ENCODE data around the gene INTS11.

DNA sequence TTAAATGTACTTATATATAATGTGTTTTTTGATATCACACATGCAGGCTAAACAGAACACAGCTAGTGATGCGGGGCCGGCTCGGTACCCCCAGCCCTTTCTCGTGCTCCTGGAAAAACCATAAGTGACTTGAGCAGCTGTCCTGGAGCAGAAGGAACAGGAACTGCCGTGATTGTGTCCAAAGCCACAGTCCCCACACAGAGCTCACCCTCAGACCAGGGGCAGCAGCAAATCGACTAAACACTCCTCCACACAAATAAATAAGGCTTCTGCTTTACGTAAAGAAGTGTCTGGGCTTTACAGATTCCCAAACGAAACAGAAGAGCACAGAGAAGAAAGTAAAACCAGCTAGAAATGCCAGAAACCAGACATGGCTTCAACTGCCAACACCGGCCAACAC, 60.4 kb downstream of the INTS11 start:
- TF ChIP-seq EP400 (IDR thresholded peaks at IDR 0.05) (no peak), MEF2A (IDR thresholded peaks at IDR 0.05; ENCODE audit: control insufficient read depth, low read depth, low read length) (no peak), KDM1A (IDR thresholded peaks at IDR 0.05) (no peak), TRIM28 (IDR thresholded peaks at IDR 0.05) (no peak), PML (IDR thresholded peaks at IDR 0.05; ENCODE audit: low read length) (no peak), CBX3 (IDR thresholded peaks at IDR 0.05; ENCODE audit: borderline replicate concordance in 1 of 2, low read length in 2 of 2) (no peak), ELF1 (tag; IDR thresholded peaks at IDR 0.05) (no peak), MTA3 (IDR thresholded peaks at IDR 0.05; ENCODE audit: borderline replicate concordance) (no peak), POLR2AphosphoS5 (IDR thresholded peaks at IDR 0.05; ENCODE audit: control insufficient read depth, insufficient read depth, low read depth, low read length) (no peak), CREB1 (IDR thresholded peaks at IDR 0.05) (no peak), CREB1 (CRISPR knock-in tag; IDR thresholded peaks at IDR 0.05) (no peak)
- TF ChIP-seq, protein P1, sequence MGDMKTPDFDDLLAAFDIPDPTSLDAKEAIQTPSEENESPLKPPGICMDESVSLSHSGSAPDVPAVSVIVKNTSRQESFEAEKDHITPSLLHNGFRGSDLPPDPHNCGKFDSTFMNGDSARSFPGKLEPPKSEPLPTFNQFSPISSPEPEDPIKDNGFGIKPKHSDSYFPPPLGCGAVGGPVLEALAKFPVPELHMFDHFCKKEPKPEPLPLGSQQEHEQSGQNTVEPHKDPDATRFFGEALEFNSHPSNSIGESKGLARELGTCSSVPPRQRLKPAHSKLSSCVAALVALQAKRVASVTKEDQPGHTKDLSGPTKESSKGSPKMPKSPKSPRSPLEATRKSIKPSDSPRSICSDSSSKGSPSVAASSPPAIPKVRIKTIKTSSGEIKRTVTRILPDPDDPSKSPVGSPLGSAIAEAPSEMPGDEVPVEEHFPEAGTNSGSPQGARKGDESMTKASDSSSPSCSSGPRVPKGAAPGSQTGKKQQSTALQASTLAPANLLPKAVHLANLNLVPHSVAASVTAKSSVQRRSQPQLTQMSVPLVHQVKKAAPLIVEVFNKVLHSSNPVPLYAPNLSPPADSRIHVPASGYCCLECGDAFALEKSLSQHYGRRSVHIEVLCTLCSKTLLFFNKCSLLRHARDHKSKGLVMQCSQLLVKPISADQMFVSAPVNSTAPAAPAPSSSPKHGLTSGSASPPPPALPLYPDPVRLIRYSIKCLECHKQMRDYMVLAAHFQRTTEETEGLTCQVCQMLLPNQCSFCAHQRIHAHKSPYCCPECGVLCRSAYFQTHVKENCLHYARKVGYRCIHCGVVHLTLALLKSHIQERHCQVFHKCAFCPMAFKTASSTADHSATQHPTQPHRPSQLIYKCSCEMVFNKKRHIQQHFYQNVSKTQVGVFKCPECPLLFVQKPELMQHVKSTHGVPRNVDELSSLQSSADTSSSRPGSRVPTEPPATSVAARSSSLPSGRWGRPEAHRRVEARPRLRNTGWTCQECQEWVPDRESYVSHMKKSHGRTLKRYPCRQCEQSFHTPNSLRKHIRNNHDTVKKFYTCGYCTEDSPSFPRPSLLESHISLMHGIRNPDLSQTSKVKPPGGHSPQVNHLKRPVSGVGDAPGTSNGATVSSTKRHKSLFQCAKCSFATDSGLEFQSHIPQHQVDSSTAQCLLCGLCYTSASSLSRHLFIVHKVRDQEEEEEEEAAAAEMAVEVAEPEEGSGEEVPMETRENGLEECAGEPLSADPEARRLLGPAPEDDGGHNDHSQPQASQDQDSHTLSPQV (IDR thresholded peaks at IDR 0.05): no peak
- TF ChIP-seq, protein P2, sequence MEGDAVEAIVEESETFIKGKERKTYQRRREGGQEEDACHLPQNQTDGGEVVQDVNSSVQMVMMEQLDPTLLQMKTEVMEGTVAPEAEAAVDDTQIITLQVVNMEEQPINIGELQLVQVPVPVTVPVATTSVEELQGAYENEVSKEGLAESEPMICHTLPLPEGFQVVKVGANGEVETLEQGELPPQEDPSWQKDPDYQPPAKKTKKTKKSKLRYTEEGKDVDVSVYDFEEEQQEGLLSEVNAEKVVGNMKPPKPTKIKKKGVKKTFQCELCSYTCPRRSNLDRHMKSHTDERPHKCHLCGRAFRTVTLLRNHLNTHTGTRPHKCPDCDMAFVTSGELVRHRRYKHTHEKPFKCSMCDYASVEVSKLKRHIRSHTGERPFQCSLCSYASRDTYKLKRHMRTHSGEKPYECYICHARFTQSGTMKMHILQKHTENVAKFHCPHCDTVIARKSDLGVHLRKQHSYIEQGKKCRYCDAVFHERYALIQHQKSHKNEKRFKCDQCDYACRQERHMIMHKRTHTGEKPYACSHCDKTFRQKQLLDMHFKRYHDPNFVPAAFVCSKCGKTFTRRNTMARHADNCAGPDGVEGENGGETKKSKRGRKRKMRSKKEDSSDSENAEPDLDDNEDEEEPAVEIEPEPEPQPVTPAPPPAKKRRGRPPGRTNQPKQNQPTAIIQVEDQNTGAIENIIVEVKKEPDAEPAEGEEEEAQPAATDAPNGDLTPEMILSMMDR (IDR thresholded peaks at IDR 0.05 in 2 of 3, conservative IDR thresholded peaks at IDR 0.05 in 1 of 3; ENCODE audit: insufficient read depth in 2 of 3, low read depth in 1 of 3, low read length in 3 of 3): no peak

All from K562 (cell line).